DMS53 treated with DMSO at 0.1 percent for 48 hours (cell line): ENCODE measurements around the gene TRRAP.

Experiments used
- DNase-seq: peaks from one replicate; lab custom pipeline; 2025; ENCODE audit not compliant: unreplicated experiment; lab: John Stamatoyannopoulos, UW

Gene TRRAP

GRCh38 chr7:99004216-99004615 lies 125.9 kb downstream of the TRRAP start:
- DNase-seq, result no peak

- no peak for DNase-seq
Measured at GRCh38 chr7:99004781-99005500, 126.6 kb downstream of the TRRAP start.

GRCh38 chr7:99005776-99006175 lies 127.4 kb downstream of the TRRAP start:
- no peak for DNase-seq

DNA sequence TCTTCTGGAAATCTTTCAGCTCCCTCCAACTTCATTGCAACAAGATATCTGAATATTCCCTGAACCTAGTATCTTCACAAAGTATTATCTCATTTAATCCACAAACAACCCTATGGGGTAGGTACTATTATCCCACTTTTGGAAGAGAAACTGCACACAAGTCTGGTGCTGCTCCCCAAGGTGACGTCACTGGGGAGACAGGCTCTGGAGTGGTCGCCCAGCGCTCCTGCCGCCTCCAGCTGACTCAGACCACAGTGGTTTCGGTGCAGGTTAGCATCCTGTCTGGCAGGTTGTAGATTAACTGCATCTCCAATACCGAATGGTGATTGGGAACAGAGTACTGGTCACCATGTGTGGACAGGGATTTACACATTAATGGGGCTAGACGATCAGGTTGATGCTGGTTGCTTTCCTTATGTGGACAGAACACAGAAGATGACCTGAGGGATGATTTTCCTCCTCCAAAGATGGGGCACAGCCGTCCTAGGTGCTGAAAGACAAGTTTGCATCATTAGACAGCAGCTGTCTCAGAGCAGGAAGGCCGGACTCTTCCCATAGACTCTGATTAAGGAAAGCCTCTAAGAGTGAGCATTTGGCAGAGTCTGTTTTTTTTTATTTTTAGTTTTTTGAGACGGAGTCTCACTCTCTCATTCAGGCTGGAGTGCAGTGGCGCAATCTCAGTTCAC lies 128.6 kb downstream of the TRRAP start:
- no peak for DNase-seq

- no peak for DNase-seq
Measured at GRCh38 chr7:99008181-99008631, 129.9 kb downstream of the TRRAP start.

GRCh38 chr7:99008921-99009530 lies 130.7 kb downstream of the TRRAP start:
- DNase-seq, result no peak

DNA sequence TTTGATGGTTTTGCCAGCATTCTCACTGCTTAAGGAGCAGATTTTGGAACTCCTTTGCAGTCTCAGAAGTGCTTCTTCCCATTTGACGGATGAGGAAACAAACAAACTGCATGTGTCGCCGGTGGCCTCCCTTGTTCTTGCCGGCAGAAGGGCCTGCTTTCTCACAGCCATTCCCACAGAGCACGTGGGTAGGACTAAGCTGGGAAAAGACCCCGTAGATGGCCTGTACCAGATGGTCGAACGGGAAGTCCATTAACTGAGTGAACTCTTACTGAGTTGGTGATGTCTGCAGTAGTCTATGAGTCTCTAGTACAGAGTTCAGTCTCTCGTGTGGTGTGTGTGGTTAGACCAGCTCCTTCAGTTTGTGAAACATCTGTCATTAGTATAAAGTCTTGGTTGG lies 131.9 kb downstream of the TRRAP start:
- no peak for DNase-seq

GRCh38 chr7:99011341-99011705 lies 133.0 kb downstream of the TRRAP start:
- DNase-seq, result no peak

GRCh38 chr7:99011706-99012404 lies 133.5 kb downstream of the TRRAP start:
- no peak for DNase-seq

DNA sequence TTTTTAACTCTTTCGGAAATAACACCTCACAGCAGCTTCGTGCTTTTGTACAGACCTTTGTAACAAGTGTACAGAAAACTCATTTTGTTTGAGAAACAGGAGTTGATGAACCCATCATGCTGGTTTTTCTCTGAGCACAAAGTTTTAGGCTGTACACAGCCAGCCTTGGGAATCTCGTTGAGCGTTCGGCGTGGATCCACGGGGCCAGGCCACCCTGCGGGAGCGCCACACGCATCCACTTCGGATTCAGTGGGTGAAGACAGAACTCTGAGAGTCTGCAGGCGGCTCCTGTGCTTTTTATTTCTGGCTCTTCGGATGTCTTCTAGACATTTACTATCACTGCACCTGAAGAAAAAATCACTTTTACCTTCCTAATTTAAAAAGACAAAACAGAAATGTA lies 134.4 kb downstream of the TRRAP start:
- no peak for DNase-seq

GRCh38 chr7:99013266-99014112 lies 135.2 kb downstream of the TRRAP start:
- DNase-seq, result no peak

GRCh38 chr7:99014113-99014985 lies 136.0 kb downstream of the TRRAP start:
- no peak for DNase-seq

GRCh38 chr7:99016196-99016595 lies 137.9 kb downstream of the TRRAP start:
- DNase-seq, result no peak

- DNase-seq, result no peak
Measured at GRCh38 chr7:99019523-99020412, 141.4 kb downstream of the TRRAP start.

DNA sequence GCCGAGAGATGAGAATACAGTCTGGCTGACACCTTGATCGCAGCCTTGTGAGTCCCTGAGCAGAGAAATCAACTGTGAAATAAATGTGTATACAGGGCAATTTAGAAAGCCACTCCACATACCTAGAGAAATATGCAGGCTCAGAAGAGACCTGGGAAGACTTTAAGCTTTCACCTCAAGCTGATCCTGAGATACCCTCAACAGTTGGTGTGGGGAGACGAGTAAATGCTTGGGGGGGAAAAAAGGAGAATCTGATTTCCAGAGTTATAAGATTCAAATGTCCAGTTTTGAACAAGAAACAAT lies 142.0 kb downstream of the TRRAP start:
- DNase-seq, result no peak

GRCh38 chr7:99021941-99022560 lies 143.7 kb downstream of the TRRAP start:
- DNase-seq, result no peak

GRCh38 chr7:99024066-99024465 lies 145.7 kb downstream of the TRRAP start:
- DNase-seq, result no peak

GRCh38 chr7:99027241-99027640 lies 148.9 kb downstream of the TRRAP start:
- no peak for DNase-seq

- DNase-seq, result no peak
Measured at GRCh38 chr7:99027841-99028240, 149.5 kb downstream of the TRRAP start.
